H1 (cell line): ENCODE measurements around the gene PLEKHA4. TPM values are rescaled to one million over a fixed set of nuclear protein-coding genes. Genes with fewer than 3 reads are reported as not detected.

Experiments used
- BCL11A ChIP-seq, 2 experiments: IDR thresholded peaks; one replicate each; pipeline ENCODE4 v1.6.1; 2011; ENCODE audit warnings: low read depth in 2 of 2, low read length in 2 of 2, mild to moderate bottlenecking in 2 of 2
- CHD1 ChIP-seq: IDR thresholded peaks from 2 replicates; pipeline ENCODE4 v1.6.1; 2012; ENCODE audit warnings: low read depth, low read length, improper control_type of control experiment
- CHD2 ChIP-seq: IDR thresholded peaks from 2 replicates; pipeline ENCODE4 v1.6.1; 2012; ENCODE audit warnings: low read length, improper control_type of control experiment
- CREB1 ChIP-seq: IDR thresholded peaks from 2 replicates; pipeline ENCODE4 v1.6.1; 2012; ENCODE audit warnings: inconsistent platforms
- EGR1 ChIP-seq: IDR thresholded peaks from 2 replicates; pipeline ENCODE4 v1.6.1; 2011; ENCODE audit warnings: low read depth, low read length, borderline replicate concordance
- EZH2 ChIP-seq: fragments of 200-600 bp; sonication (generic); IDR thresholded peaks from 2 replicates; pipeline ENCODE4 v1.7.1; 2012; ENCODE audit warnings: low read depth, mild to moderate bottlenecking, moderate library complexity, low read length, inconsistent platforms; ENCODE audit not compliant: severe bottlenecking
- GTF2F1 ChIP-seq: IDR thresholded peaks from 2 replicates; pipeline ENCODE4 v1.6.1; 2012; ENCODE audit warnings: low read depth, low read length, improper control_type of control experiment, borderline replicate concordance
- JUN ChIP-seq: IDR thresholded peaks from 2 replicates; pipeline ENCODE4 v1.6.1; 2011; ENCODE audit warnings: low read depth, mild to moderate bottlenecking, improper control_type of control experiment, low read length
- KDM1A ChIP-seq: fragments of 200-600, 300-600 bp; sonication (generic); IDR thresholded peaks from 2 replicates; pipeline ENCODE4 v1.7.1; 2016; ENCODE audit warnings: mild to moderate bottlenecking, low read length, borderline replicate concordance
- KDM5A ChIP-seq: fragments of 200-600 bp; IDR thresholded peaks from 2 replicates; pipeline ENCODE4 v1.7.1; 2012; ENCODE audit warnings: mild to moderate bottlenecking, low read length, inconsistent platforms, mixed read lengths
- MAX ChIP-seq: IDR thresholded peaks from 2 replicates; pipeline ENCODE4 v1.6.1; 2012; ENCODE audit warnings: inconsistent platforms
- POLR2A ChIP-seq, 2 experiments: IDR thresholded peaks; 1 replicate in 1 of 2; 2 replicates in 1 of 2; pipeline ENCODE4 v1.6.1; 2011; ENCODE audit warnings: low read depth in 2 of 2, low read length in 2 of 2, mild to moderate bottlenecking in 2 of 2; ENCODE audit errors: control extremely low read depth in 1 of 2
- RFX5 ChIP-seq: IDR thresholded peaks from 2 replicates; pipeline ENCODE4 v1.6.1; 2011; ENCODE audit warnings: low read depth, low read length, improper control_type of control experiment, borderline replicate concordance
- RXRA ChIP-seq: IDR thresholded peaks from 2 replicates; pipeline ENCODE4 v1.6.1; 2011; ENCODE audit warnings: low read depth, mild to moderate bottlenecking, low read length, moderate library complexity; ENCODE audit not compliant: insufficient read depth
- SIN3A ChIP-seq, 2 experiments: IDR thresholded peaks in 1 of 2; conservative IDR thresholded peaks in 1 of 2; 2 replicates each; pipeline ENCODE4 v1.6.1; 2011 to 2012; ENCODE audit warnings: low read length in 2 of 2, improper control_type of control experiment in 1 of 2, low read depth in 1 of 2, mild to moderate bottlenecking in 1 of 2
- SIRT6 ChIP-seq: IDR thresholded peaks from one replicate; pipeline ENCODE4 v1.7.1; 2012; ENCODE audit warnings: low read length, inconsistent platforms
- SRF ChIP-seq: IDR thresholded peaks from 2 replicates; pipeline ENCODE4 v1.6.1; 2011; ENCODE audit warnings: mild to moderate bottlenecking, low read depth, low read length, moderate library complexity
- SUZ12 ChIP-seq: fragments of 200-600 bp; sonication (generic); IDR thresholded peaks from 2 replicates; pipeline ENCODE4 v1.6.1; 2012; ENCODE audit warnings: mild to moderate bottlenecking, inconsistent platforms, low read length, moderate library complexity, mixed read lengths
- TAF1 ChIP-seq: IDR thresholded peaks from 2 replicates; pipeline ENCODE4 v1.6.1; 2011; ENCODE audit warnings: mild to moderate bottlenecking, low read depth, low read length
- TBP ChIP-seq: IDR thresholded peaks from 2 replicates; pipeline ENCODE4 v1.6.1; 2011; ENCODE audit warnings: low read depth, low read length, improper control_type of control experiment
- YY1 ChIP-seq: IDR thresholded peaks from 2 replicates; pipeline ENCODE4 v1.6.1; 2011; ENCODE audit warnings: low read depth, mild to moderate bottlenecking, low read length
- polyA plus RNA-seq, 7 experiments: library from polyadenylated mRNA; depleted of rRNA in 3 of 7; stranded (reverse) in 5 of 7; unstranded in 2 of 7; fragments of >200 nt in 5 of 7; fragments of 200-250 nt in 2 of 7; gene quantifications; 1 replicate in 5 of 7; 2 replicates in 1 of 7; 4 replicates in 1 of 7; pipeline versions ENCODE4 v1.2.1 to v1.2.3, GENCODE V29; 2011 to 2013; ENCODE audit warnings: missing spikeins in 2 of 7, mixed read lengths in 2 of 7
- total RNA-seq: library from RNA; stranded (reverse); fragmentation: NEBNext Ultra II Directional; extraction: Animal tissue kit (Norgen Biotek cat#: 25700); gene quantifications from 2 replicates; pipeline ENCODE4 v1.2.1, GENCODE V29; 2021
- TF ChIP-seq, protein P1 (sequence below): IDR thresholded peaks from 2 replicates; pipeline ENCODE4 v1.6.1; 2011; ENCODE audit warnings: low read length, improper control_type of control experiment
- TF ChIP-seq, protein P2 (sequence below): IDR thresholded peaks from 2 replicates; pipeline ENCODE4 v1.6.1; 2012; ENCODE audit warnings: inconsistent platforms

Gene PLEKHA4
- total and polyA plus RNA-seq, 2 of the 8 experiments (the other 6 are each of a cell fraction or from before 2014, with no cell fraction given), result 8.2 to 18.0 TPM

DNA sequence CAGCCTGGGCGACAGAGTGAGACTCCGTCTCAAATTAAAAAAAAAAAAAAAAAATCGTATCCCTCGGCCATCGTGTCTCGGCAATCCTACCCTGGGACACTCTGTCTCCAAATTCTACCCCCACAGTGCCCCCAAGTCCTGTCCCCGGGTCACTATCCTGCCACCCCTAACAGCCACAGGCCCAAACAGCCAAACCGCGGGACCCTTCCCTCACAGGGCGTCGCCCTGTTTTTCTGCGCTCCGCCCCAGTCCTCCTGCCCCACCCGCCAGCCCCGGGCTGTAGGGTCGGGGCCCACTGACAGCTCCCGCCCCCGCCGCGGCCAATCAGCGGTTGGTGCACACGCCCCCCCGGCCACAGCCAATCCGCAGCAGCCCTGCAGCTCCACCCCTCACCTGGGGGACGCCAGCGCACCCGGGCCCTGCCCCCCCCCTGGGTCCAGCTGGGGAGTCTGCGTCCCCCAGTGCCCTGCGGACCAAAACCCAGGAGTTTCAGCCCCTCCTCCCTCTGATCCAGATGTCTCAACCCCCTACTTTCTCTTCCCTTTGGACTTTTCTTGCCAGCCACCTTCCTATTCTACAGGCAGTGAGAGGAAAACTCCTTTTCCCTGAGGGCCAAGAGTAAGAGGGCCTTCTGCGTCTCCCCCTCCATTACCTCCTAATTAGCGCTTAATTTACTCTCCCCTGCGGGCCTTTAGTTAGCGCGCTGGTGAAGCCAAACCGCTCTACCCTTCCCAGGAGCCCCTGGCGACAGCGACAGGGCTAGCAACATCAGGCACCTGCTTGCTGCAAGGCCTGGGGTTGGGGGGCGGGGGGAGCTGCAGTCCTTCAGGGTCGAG is 56.1 kb downstream of the PLEKHA4 start (continued):
- TF ChIP-seq EZH2, result no peak
- TF ChIP-seq, protein P1, sequence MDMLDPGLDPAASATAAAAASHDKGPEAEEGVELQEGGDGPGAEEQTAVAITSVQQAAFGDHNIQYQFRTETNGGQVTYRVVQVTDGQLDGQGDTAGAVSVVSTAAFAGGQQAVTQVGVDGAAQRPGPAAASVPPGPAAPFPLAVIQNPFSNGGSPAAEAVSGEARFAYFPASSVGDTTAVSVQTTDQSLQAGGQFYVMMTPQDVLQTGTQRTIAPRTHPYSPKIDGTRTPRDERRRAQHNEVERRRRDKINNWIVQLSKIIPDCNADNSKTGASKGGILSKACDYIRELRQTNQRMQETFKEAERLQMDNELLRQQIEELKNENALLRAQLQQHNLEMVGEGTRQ, result no peak
- TF ChIP-seq YY1, result no peak
- peak; percentile 48; the same call in 1 of the 2 replicates for TF ChIP-seq TAF1
- TF ChIP-seq POLR2A (IDR thresholded peaks at IDR 0.05; ENCODE audit: control extremely low read depth in 1 of 2, low read depth in 2 of 2, low read length in 2 of 2), result 0 out of 3 replicates have a peak, but pooled peaks of 1 of the 2 experiments have one; percentile 28
- TF ChIP-seq EGR1, result peak; percentile 60
- TF ChIP-seq CREB1, result no peak; the same call in none of the 2 replicates
- peak; percentile 41; the same call in 1 of the 2 replicates for TF ChIP-seq CHD2
- no peak for TF ChIP-seq SUZ12
- TF ChIP-seq JUN, result no peak
- TF ChIP-seq BCL11A (IDR thresholded peaks at IDR 0.05; ENCODE audit: low read depth in 2 of 2, low read length in 2 of 2), result no peak
- TF ChIP-seq GTF2F1, result no peak
- TF ChIP-seq TBP, result no peak
- no peak for TF ChIP-seq CHD1
- TF ChIP-seq SIRT6, result no peak
- TF ChIP-seq, protein P2, sequence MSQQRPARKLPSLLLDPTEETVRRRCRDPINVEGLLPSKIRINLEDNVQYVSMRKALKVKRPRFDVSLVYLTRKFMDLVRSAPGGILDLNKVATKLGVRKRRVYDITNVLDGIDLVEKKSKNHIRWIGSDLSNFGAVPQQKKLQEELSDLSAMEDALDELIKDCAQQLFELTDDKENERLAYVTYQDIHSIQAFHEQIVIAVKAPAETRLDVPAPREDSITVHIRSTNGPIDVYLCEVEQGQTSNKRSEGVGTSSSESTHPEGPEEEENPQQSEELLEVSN, result peak; percentile 39
- peak; percentile 26; the same call in 1 of the 2 replicates for TF ChIP-seq MAX
- no peak for TF ChIP-seq KDM5A
- TF ChIP-seq RXRA, result no peak
- TF ChIP-seq KDM1A, result no peak
- TF ChIP-seq SRF, result no peak
- TF ChIP-seq SIN3A (conservative IDR thresholded peaks at IDR 0.05 in 1 of 2, IDR thresholded peaks at IDR 0.05 in 1 of 2; ENCODE audit: low read depth in 1 of 2, low read length in 2 of 2), result peak in 1 of 2 experiments; percentile 90; a peak in 2 of 4 replicates
- TF ChIP-seq RFX5, result no peak
